ENCODE data around the gene ARHGAP19. TPM values are rescaled to one million over a fixed set of nuclear protein-coding genes. Genes with fewer than 3 reads are reported as not detected.
"Not testable (repeated sequence)": the region's sequence is repeated elsewhere in the genome, so short reads cannot be mapped to it uniquely, and the experiment has no call there.

ARHGAP19 gene
- total RNA-seq, 1 donor from 2014 or later, result 11.4 TPM

GRCh38 chr10:97321032-97321803, 28.8 kb upstream of the ARHGAP19 start:
- peak; percentile 51 for DNase-seq

DNA sequence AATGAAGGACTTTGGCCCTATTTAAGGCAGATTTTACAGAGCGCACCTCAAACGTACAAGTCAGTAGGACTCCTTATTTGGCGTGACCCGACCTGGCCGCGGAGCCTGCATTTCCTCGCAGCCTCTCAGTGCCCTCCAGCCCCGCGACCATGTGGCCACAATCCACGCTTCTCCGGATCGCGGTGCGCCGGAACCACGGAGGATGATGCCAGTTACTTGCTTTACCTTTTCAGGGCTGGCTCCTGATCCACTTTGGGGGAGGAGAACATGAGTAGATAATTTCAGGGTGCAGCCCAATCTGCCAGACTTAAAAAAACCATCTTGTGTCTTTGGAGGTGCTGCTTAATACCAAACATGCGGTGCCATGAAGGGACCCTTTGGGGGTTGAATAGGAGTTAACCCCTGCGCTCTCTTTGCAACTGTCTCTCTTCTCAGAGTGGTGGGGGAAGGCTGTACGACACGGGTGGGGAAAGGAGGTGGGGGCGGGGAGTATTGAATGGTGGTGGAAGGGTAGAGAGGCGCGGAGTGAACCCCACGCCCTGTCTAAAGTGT, 28.1 kb upstream of the ARHGAP19 start:
- DNase-seq, result no peak

DNA sequence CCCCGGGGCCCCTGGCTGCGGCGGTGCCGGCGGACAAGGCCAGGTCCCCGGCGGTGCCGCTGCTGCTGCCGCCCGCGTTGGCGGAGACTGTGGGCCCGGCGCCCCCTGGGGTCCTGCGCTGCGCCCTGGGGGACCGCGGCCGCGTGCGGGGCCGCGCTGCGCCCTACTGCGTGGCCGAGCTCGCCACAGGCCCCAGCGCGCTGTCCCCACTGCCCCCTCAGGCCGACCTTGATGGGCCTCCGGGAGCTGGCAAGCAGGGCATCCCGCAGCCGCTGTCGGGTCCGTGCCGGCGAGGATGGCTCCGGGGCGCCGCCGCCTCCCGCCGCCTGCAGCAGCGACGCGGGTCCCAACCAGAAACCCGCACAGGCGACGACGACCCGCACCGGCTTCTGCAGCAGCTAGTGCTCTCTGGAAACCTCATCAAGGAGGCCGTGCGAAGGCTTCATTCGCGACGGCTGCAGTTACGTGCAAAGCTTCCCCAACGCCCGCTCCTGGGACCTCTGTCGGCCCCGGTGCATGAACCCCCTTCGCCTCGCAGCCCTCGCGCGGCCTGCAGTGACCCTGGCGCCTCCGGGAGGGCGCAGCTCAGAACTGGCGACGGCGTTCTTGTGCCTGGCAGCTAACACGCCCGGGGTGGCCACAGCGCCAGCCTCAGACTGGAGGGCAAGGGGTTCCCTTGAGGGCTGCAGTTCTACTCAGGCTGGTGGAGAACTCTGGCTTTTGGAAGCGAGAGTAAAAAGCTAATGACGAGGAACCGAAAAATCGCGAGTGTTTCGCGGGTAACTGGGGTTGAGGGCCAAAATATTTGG, 27.4 kb upstream of the ARHGAP19 start:
- DNase-seq, result peak; percentile 51

- DNase-seq, result peak; percentile 90
Observed at GRCh38 chr10:97318772-97319651, 26.6 kb upstream of the ARHGAP19 start, which contains the start of gene FRAT1. Gene FRAT1 (plus strand): TSS chr10:97319271. CDS start chr10:97319454, 183 bp downstream.

DNA sequence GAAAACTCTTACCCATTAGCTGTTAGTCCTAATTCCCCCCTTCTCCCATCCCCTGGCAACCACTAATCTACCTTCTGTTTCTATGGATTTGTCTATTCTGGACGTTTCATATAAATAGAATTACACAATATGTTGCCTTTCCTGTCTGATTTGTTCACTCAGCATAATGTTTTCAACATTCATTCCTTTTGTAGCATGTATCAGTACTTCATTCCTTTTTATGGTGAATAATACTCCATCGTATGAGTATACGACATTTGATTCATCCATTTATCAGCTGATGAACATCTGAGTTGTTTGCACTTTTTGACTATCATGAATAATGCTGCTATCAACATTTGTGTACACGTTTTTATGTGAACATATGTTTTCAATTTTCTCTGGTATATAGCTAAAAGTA, 22.2 kb upstream of the ARHGAP19 start:
- DNase-seq, result no peak

DNA sequence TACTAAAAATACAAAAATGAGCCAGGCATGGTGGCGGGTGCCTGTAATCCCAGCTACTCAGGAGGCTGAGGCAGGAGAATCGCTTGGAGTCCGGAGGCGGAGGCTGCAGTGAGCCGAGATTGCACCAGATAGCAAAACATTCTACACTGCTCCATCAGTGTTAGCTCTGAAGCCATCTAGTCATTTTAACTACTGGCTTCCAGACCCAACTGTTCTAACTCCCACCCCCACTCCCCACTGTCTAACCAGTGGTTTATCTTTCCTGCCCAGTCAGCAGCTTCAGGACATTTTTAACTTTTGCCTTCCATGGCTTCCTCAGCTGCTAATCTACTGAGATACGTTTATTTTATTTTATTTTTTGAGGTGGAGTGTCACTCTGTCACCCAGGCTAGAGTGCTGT, 20.5 kb upstream of the ARHGAP19 start:
- DNase-seq, result no peak

- DNase-seq, result no peak
Observed at GRCh38 chr10:97311111-97311626, 18.7 kb upstream of the ARHGAP19 start.

DNA sequence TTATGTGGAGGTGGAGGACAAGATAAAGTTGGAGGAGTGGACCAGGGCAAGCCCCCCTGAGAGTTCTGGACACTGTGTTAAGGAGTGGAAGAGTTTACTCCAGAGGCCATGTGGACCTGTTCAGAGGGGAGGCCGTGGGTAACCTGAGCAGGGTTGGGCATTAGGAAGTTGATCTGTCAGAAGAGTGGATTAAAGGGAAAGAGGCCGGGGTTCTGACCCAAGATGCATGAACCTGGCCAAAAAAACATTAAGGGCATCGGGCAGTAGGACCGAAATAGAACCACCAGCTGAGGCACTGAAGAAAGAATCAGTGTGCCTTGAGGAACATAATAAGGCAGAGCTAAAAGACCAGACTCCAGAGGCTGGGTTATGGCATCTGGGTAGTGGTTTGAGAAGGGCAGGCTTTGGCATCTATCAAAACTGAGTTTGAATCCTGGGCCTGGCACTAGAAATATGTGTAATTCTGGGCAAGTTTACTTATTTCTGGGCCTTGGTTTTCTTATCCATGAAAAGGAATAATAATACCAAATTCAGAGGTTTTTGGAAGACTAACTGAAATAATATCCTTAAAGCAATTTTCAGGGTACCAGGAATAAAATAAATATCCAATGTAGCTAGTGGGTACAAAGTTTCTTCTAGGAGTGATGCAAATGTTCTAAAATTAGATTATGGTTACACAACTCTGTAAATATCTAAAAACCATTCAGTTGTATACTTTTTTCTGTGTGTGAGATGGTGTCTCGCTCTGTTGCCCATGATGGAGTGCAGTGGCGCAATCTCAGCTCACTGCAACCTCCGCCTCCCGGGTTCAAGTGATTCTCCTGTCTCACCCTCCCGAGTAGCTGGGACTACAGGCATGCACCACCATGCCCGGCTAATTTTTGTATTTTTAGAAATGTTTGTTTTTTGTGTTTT, 15.7 kb upstream of the ARHGAP19 start:
- DNase-seq, result no peak

DNA sequence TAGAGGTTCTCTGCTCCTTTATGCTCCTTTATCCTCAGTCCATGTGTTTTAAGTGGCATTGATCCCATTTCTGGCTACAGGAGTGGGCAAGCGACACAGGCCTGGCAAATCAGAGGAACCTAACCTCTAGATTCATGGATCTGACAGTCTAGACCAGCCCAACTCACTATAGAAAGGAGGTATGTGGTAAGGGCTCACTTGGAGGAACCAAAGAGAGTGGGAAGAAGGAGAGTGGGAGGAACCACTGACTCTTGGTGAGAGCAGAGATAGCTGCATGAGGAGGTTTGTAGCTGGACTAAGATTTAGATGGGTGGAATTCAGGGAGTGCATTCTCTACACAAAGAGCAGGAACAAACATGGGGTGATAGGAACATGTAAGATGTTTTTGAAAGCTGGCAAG, 15.0 kb upstream of the ARHGAP19 start:
- no peak for DNase-seq

DNA sequence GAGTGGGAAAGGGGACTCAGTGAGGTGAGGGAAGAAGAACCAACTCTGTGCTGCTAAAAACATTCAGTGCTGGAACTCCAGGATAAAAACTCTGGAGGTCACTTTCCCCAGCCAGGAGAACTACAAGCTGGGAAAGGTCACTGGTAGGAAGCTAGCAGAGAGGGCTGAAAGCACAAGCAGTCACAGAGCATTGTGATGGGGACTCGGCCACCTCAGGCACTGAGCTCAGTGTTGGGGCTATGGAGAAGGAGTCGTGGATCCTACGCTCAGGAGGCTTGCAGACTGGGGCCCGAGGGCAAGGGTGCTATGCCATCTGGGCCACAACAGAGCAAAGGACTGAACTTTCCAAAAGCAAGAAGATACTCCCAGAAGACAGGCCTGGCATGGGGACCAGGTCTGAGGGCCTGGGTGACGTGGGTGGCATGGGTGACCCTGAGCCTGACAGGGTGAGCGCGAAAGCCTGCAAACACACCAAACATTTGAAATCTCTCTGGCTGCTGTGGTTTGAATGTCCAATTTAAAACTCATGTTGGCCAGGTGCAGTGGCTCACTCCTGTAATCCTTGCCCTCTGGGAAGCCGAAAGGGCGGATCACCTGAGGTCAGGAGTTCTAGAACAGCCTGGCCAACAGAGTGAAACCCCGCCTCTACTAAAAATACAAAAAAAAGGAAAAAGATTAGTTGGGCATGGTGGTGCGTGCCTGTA, 9.8 kb upstream of the ARHGAP19 start:
- no peak for DNase-seq

- no peak for DNase-seq
Observed at GRCh38 chr10:97300980-97301379, 8.5 kb upstream of the ARHGAP19 start.

- DNase-seq, result no peak
Observed at GRCh38 chr10:97298223-97298571, 5.8 kb upstream of the ARHGAP19 start.

GRCh38 chr10:97297556-97298222, 5.3 kb upstream of the ARHGAP19 start:
- DNase-seq, result no peak

- DNase-seq, result no peak
Observed at GRCh38 chr10:97292862-97293198, 393 bp upstream of the ARHGAP19 start.

GRCh38 chr10:97291357-97292096, 910 bp downstream of the ARHGAP19 start:
- no peak for DNase-seq

- not testable (repeated sequence) for DNase-seq
Observed at GRCh38 chr10:97290576-97291356, 1.7 kb downstream of the ARHGAP19 start.

DNA sequence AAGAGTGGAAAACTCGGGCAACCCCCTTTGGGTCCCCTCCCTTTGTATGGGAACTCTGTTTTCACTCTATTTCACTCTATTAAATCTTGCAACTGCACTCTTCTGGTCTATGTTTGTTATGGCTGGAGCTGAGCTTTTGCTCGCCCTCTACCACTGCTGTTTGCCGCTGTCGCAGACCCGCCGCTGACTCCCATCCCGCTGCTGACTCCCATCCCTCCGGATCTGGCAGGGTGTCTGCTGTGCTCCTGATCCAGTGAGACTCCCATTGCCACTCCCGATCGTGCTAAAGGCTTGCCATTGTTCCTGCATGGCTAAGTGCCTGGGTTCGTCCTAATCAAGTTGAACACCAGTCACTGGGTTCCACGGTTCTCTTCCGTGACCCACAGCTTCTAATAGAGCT, 2.4 kb downstream of the ARHGAP19 start:
- DNase-seq, result not testable (repeated sequence)

- no peak for DNase-seq
Observed at GRCh38 chr10:97280783-97281182, 11.7 kb downstream of the ARHGAP19 start.

Measured in dermis blood vessel endothelial cell (primary cell).